DOHH2 (cell line): ENCODE data around the gene FASN.

Source experiments
- CTCF ChIP-seq: fragments of 200-600 bp; sonication (generic); IDR thresholded peaks from one replicate; pipeline ENCODE4 v1.5.1; 2014; ENCODE audit warnings: antibody characterized with exemption, mild to moderate bottlenecking, low read depth, low read length; ENCODE audit not compliant: poor library complexity, severe bottlenecking
- EZH2phosphoT487 ChIP-seq: fragments of 200-600 bp; sonication (generic); IDR thresholded peaks from 2 replicates; pipeline ENCODE4 v1.6.1; 2017; ENCODE audit warnings: borderline replicate concordance, mild to moderate bottlenecking, antibody characterized with exemption, low read length, moderate library complexity, mixed read lengths

- TF ChIP-seq EZH2phosphoT487 (no peak), CTCF (no peak)
Measured at GRCh38 chr17:82106688-82107305, 8.8 kb upstream of the FASN start.
